Caco-2 (cell line): ENCODE results near the gene GTF2A2. TPM values are rescaled to one million over a fixed set of nuclear protein-coding genes. Genes with fewer than 3 reads are reported as not detected.
A peak's percentile ranks its signal among the peaks of the same experiment; 100 is the strongest.

ENCODE experiments used
- BruUV-seq: library from RNA; stranded (reverse); fragments of 400-500 nt; replicated peaks from 2 replicates; lab custom pipeline; 2021; lab: Mats Ljungman, UMichigan
- CTCF ChIA-PET: fragments of 300-600 bp; sonication (Branson Sonifier 250); formaldehyde crosslinking; loops from one replicate; lab custom pipeline; 2022; ENCODE audit warnings: antibody characterized with exemption; lab: Charles Lee
- POLR2A ChIA-PET: fragments of 300-600 bp; sonication (Branson Sonifier 250); formaldehyde crosslinking; loops from one replicate; lab custom pipeline; 2022; ENCODE audit warnings: antibody characterized with exemption; lab: Charles Lee
- DNase-seq, 2 experiments: peaks; one replicate each; pipeline versions ENCODE4 v3.0.0 to v3.0.0-alpha.2; 2020 to 2022
- H3K27me3 ChIP-seq: replicated peaks from 2 replicates; pipeline ENCODE4 v1.6.0; 2011; ENCODE audit warnings: low read length; ENCODE audit not compliant: control insufficient read depth, insufficient read depth
- H3K36me3 ChIP-seq: 2 replicates; pipeline ENCODE4 v1.5.1; 2011; ENCODE audit warnings: low read length; ENCODE audit not compliant: control insufficient read depth, insufficient read depth
- H3K4me1 ChIP-seq: fragments of 250-450 bp; sonication (Bioruptor Pico); 2 replicates; pipeline ENCODE4 v1.5.1; 2020; ENCODE audit warnings: mild to moderate bottlenecking
- H3K4me3 ChIP-seq: 2 replicates; pipeline ENCODE4 v1.5.1; 2011; ENCODE audit warnings: low read depth, mild to moderate bottlenecking, control low read depth, low read length
- H3K9me3 ChIP-seq: fragments of 250-450 bp; sonication (Bioruptor Pico); 2 replicates; pipeline ENCODE4 v1.5.1; 2020; ENCODE audit warnings: mild to moderate bottlenecking, moderate library complexity
- H3K27ac Mint-ChIP-seq: one replicate; pipeline ENCODE4 v1.8.0; 2022; ENCODE audit warnings: mixed read lengths; ENCODE audit not compliant: unreplicated experiment
- H3K27me3 Mint-ChIP-seq: one replicate; pipeline ENCODE4 v1.8.0; 2022; ENCODE audit warnings: mixed read lengths; ENCODE audit not compliant: insufficient read depth, unreplicated experiment
- H3K36me3 Mint-ChIP-seq: one replicate; pipeline ENCODE4 v1.8.0; 2022; ENCODE audit warnings: mild to moderate bottlenecking, mixed read lengths; ENCODE audit not compliant: insufficient read depth, unreplicated experiment
- H3K4me1 Mint-ChIP-seq: one replicate; pipeline ENCODE4 v1.8.0; 2022; ENCODE audit warnings: low read depth, mixed read lengths; ENCODE audit not compliant: unreplicated experiment
- H3K4me3 Mint-ChIP-seq: one replicate; pipeline ENCODE4 v1.8.0; 2022; ENCODE audit warnings: mild to moderate bottlenecking, moderate library complexity, mixed read lengths; ENCODE audit not compliant: unreplicated experiment
- H3K9me3 Mint-ChIP-seq: one replicate; pipeline ENCODE4 v1.8.0; 2022; ENCODE audit warnings: mixed read lengths; ENCODE audit not compliant: unreplicated experiment
- CTCF ChIP-seq, 2 experiments: fragments of 200-600 bp in 1 of 2; IDR thresholded peaks; 1 replicate in 1 of 2; 2 replicates in 1 of 2; pipeline versions ENCODE4 v1.5.1 to v1.8.0; 2011 to 2022; ENCODE audit warnings: antibody characterized with exemption in 1 of 2, control low read depth in 1 of 2, inconsistent platforms in 1 of 2, low read depth in 1 of 2, low read length in 1 of 2, mild to moderate bottlenecking in 1 of 2, moderate library complexity in 1 of 2; ENCODE audit not compliant: insufficient read depth in 1 of 2, severe bottlenecking in 1 of 2, unreplicated experiment in 1 of 2
- intact Hi-C: fragments of 100-400 bp; cut with micrococcal nuclease; formaldehyde crosslinking; loops from one replicate; pipeline ENCODE4 v1.10.0; 2022; ENCODE audit not compliant: unreplicated experiment
- total RNA-seq: library from RNA; stranded (reverse); gene quantifications from 2 replicates; pipeline ENCODE4 v1.2.3, GENCODE V29; 2022

Gene GTF2A2
- total RNA-seq, 1 experiment from 2014 or later = 153 TPM

- BruUV-seq = no TSS peak
- ChIA-PET CTCF (no interaction called here), POLR2A (no interaction called here)
- H3K36me3 ChIP-seq = no peaks in the 10 kb centered on the region
- H3K9me3 ChIP-seq = peaks cover 14% of the 10 kb centered on the region
- H3K27ac Mint-ChIP-seq = peak overlapping the region; percentile 1
- H3K4me1 Mint-ChIP-seq = peaks cover 19% of the 10 kb centered on the region
- no peak for TF ChIP-seq CTCF (IDR thresholded peaks at IDR 0.05; ENCODE audit: insufficient read depth in 1 of 2, low read depth in 1 of 2, low read length in 1 of 2, severe bottlenecking in 1 of 2, unreplicated experiment in 1 of 2)
- no peak for DNase-seq
- no peak overlapping the region for H3K4me3 ChIP-seq
- no peaks in the 10 kb centered on the region for H3K36me3 Mint-ChIP-seq
- no peak overlapping the region for H3K4me3 Mint-ChIP-seq
- intact Hi-C loops = no loop called here
- H3K27me3 ChIP-seq = no peaks in the 10 kb centered on the region
- no peaks in the 10 kb centered on the region for H3K9me3 Mint-ChIP-seq
- no peaks in the 10 kb centered on the region for H3K27me3 Mint-ChIP-seq
- H3K4me1 ChIP-seq = peaks cover 25% of the 10 kb centered on the region
These were observed 60.7 kb downstream of the GTF2A2 start for GRCh38 chr15:59596640-59597039.

DNA sequence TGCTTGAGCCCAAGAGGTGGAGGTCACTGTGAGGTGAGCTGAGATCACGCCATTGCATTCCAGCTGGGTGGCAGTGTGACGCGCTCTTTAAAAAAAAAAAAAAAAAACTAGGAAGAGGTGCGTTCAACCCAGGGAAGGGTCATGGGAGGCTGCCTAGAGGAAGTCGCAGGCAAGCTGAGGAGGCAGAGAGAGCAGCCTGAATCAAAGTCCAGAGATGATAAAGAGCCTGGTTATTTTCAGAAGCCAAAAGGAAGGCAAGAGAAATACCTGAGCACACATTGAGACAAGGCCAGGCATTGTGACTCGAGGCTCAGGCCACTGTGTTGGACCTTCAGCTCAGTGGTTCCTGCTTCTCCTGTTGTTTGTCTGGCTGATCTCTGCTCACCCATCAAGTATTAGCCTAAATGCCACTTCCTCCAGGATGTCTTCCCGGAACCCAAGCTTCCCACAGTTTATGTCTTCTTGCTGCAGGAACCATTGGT lies 61.8 kb downstream of the GTF2A2 start:
- Histone ChIP-seq H3K9me3 (peaks cover 6% of the 10 kb centered on the region; the same call in 1 of the 2 replicates), H3K27me3 (no peaks in the 10 kb centered on the region), H3K4me3 (no peak overlapping the region), H3K4me1 (peaks cover 25% of the 10 kb centered on the region), H3K36me3 (no peaks in the 10 kb centered on the region)
- peaks cover 19% of the 10 kb centered on the region for H3K4me1 Mint-ChIP-seq
- no peaks in the 10 kb centered on the region for H3K27me3 Mint-ChIP-seq
- H3K4me3 Mint-ChIP-seq = peak overlapping the region; percentile 39
- ChIA-PET POLR2A (interaction anchor here (0.5 kb wide), 1 partner anchor 61 kb away, joined by 3 read pairs; no protein-coding TSS in a partner anchor), CTCF (interaction anchor here (0.6 to 1.2 kb wide), 2 partner anchors 21 to 40 kb away, joined by 3 read pairs; no protein-coding TSS in a partner anchor)
- H3K9me3 Mint-ChIP-seq = no peaks in the 10 kb centered on the region
- no peak for TF ChIP-seq CTCF (IDR thresholded peaks at IDR 0.05; ENCODE audit: insufficient read depth in 1 of 2, low read depth in 1 of 2, low read length in 1 of 2, severe bottlenecking in 1 of 2, unreplicated experiment in 1 of 2)
- no peaks in the 10 kb centered on the region for H3K36me3 Mint-ChIP-seq
- intact Hi-C loops = no loop called here
- no TSS peak for BruUV-seq
- peak overlapping the region; percentile 84 for H3K27ac Mint-ChIP-seq
- peak; percentile 37 to 84 for DNase-seq

- ChIA-PET CTCF (interaction anchor here (0.6 to 1.2 kb wide), 2 partner anchors 21 to 40 kb away, joined by 3 read pairs; no protein-coding TSS in a partner anchor), POLR2A (no interaction called here)
- Histone ChIP-seq H3K9me3 (peaks cover 1% of the 10 kb centered on the region; the same call in 1 of the 2 replicates), H3K27me3 (no peaks in the 10 kb centered on the region), H3K4me1 (peaks cover 25% of the 10 kb centered on the region), H3K4me3 (no peak overlapping the region), H3K36me3 (no peaks in the 10 kb centered on the region)
- no peaks in the 10 kb centered on the region for H3K9me3 Mint-ChIP-seq
- no TSS peak for BruUV-seq
- no peak for DNase-seq
- H3K4me3 Mint-ChIP-seq = peak overlapping the region; percentile 39
- H3K4me1 Mint-ChIP-seq = peaks cover 19% of the 10 kb centered on the region
- no peak for TF ChIP-seq CTCF (IDR thresholded peaks at IDR 0.05; ENCODE audit: insufficient read depth in 1 of 2, low read depth in 1 of 2, low read length in 1 of 2, severe bottlenecking in 1 of 2, unreplicated experiment in 1 of 2)
- no peaks in the 10 kb centered on the region for H3K27me3 Mint-ChIP-seq
- peak overlapping the region; percentile 84 for H3K27ac Mint-ChIP-seq
- H3K36me3 Mint-ChIP-seq = no peaks in the 10 kb centered on the region
- intact Hi-C loops = no loop called here
These were observed 62.3 kb downstream of the GTF2A2 start for GRCh38 chr15:59594991-59595390.
